Measurements from ENCODE around the gene XPA. TPM values are rescaled to one million over a fixed set of nuclear protein-coding genes. Genes with fewer than 3 reads are reported as not detected.

XPA gene
- total and polyA plus RNA-seq, 4 donors = 6.6 to 19.6 (median 6.8) TPM

DNA sequence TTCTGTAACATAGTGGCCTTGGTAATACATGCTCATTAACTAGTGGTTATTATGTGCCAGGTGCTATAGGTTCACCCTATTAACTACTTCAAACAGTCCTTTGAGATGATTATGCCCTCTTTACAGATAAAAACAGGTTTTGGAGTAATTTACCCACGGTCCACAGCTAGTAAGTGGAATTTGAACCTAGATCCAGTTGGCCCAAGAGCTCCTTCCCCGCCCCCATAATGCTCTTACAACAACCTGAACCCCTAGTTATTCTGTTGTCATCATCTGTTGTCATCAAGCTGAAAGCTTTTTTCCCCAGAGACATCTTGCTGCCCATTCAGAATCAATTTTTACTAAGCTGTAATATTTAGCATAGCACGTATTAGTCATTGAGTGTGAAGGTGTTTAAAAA lies 23.2 kb downstream of the XPA start:
- 74% methylated on average over 3 of the region's 3 CpGs for WGBS
- Histone ChIP-seq H3K27me3 (ENCODE audit: control insufficient read depth in 4 of 4, insufficient read depth in 4 of 4, low read length in 3 of 4) (no peaks in the 10 kb centered on the region), H3K4me1 (ENCODE audit: control insufficient read depth in 4 of 4, insufficient read depth in 4 of 4, low read length in 3 of 4) (peaks cover 0 to 13% (median under 1%) of the 10 kb centered on the region in 4 donors), H3K9me3 (ENCODE audit: control insufficient read depth in 4 of 4, low read length in 3 of 4) (no peaks in the 10 kb centered on the region), H3K27ac (ENCODE audit: low read depth in 1 of 2, low read length in 2 of 2) (no peak overlapping the region), H3K9ac (ENCODE audit: low read depth in 1 of 2, low read length in 2 of 2) (no peak overlapping the region), H3K4me3 (ENCODE audit: low read depth in 1 of 3, low read length in 3 of 3) (no peak overlapping the region), H3K36me3 (ENCODE audit: control insufficient read depth in 4 of 4, insufficient read depth in 3 of 4, low read depth in 1 of 4, low read length in 3 of 4) (peaks cover 17 to 79% (median 59%) of the 10 kb centered on the region in 4 donors)
- DNase-seq (ENCODE audit: low spot score) = no peak
- TF ChIP-seq EGR1 (IDR thresholded peaks at IDR 0.05; ENCODE audit: low read depth in 2 of 2) (no peak), HNF4A (conservative IDR thresholded peaks at IDR 0.05) (peak; percentile 50 to 55)

- WGBS = 85% methylated on average over 3 of the region's 3 CpGs
- peaks cover 0 to 13% (median 0%) of the 10 kb centered on the region in 4 donors for H3K4me1 ChIP-seq (ENCODE audit: control insufficient read depth in 4 of 4, insufficient read depth in 4 of 4, low read length in 3 of 4)
- no peak overlapping the region for H3K27ac ChIP-seq (ENCODE audit: low read depth in 1 of 2, low read length in 2 of 2)
- DNase-seq (ENCODE audit: low spot score) = no peak
- TF ChIP-seq MAX (IDR thresholded peaks at IDR 0.05) (no peak), HNF4A (conservative IDR thresholded peaks at IDR 0.05) (no peak), TAF1 (conservative IDR thresholded peaks at IDR 0.05) (no peak)
- no peaks in the 10 kb centered on the region for H3K27me3 ChIP-seq (ENCODE audit: control insufficient read depth in 4 of 4, insufficient read depth in 4 of 4, low read length in 3 of 4)
- H3K4me3 ChIP-seq (ENCODE audit: low read depth in 1 of 3, low read length in 3 of 3) = no peak overlapping the region
- H3K36me3 ChIP-seq (ENCODE audit: control insufficient read depth in 4 of 4, insufficient read depth in 3 of 4, low read depth in 1 of 4, low read length in 3 of 4) = peaks cover 22 to 87% (median 71%) of the 10 kb centered on the region in 4 donors
- no peaks in the 10 kb centered on the region for H3K9me3 ChIP-seq (ENCODE audit: control insufficient read depth in 4 of 4, low read length in 3 of 4)
- no peak overlapping the region for H3K9ac ChIP-seq (ENCODE audit: low read depth in 1 of 2, low read length in 2 of 2)
Observed at GRCh38 chr9:97672403-97672802, 24.7 kb downstream of the XPA start.

DNA sequence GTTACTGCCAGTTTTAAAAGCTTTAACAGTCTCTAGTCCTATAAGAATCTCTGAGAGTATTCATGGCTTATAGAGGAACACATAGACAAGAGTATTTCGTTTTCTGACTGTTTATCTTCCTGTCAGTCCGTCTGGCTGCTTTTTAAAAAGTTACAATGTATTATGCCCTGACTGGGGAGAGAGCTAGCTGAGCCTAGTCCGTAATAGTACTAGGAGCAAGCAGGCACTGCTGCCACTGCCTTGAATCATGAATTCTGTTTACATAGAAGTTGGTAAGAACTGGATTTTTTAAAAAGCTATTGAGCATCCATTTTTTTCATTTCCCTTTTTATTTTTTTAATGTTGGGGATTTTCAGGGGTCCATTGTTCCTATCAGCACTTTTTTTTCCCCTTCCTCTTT lies 26.6 kb downstream of the XPA start:
- no peak for TF ChIP-seq EGR1 (IDR thresholded peaks at IDR 0.05; ENCODE audit: low read depth in 2 of 2)
- no peak for TF ChIP-seq FOXA2 (IDR thresholded peaks at IDR 0.05)
- no peak for TF ChIP-seq GABPA (IDR thresholded peaks at IDR 0.05 in 1 of 2, conservative IDR thresholded peaks at IDR 0.05 in 1 of 2)
- no peak for TF ChIP-seq JUND (IDR thresholded peaks at IDR 0.05)
- no peak for TF ChIP-seq MAX (IDR thresholded peaks at IDR 0.05)
- TF ChIP-seq HNF4G (IDR thresholded peaks at IDR 0.05) = no peak
- no peak for TF ChIP-seq RXRA (IDR thresholded peaks at IDR 0.05)
- TF ChIP-seq ATF3 (IDR thresholded peaks at IDR 0.05) = no peak
- no peak for TF ChIP-seq TAF1 (conservative IDR thresholded peaks at IDR 0.05)
- TF ChIP-seq, protein P1, sequence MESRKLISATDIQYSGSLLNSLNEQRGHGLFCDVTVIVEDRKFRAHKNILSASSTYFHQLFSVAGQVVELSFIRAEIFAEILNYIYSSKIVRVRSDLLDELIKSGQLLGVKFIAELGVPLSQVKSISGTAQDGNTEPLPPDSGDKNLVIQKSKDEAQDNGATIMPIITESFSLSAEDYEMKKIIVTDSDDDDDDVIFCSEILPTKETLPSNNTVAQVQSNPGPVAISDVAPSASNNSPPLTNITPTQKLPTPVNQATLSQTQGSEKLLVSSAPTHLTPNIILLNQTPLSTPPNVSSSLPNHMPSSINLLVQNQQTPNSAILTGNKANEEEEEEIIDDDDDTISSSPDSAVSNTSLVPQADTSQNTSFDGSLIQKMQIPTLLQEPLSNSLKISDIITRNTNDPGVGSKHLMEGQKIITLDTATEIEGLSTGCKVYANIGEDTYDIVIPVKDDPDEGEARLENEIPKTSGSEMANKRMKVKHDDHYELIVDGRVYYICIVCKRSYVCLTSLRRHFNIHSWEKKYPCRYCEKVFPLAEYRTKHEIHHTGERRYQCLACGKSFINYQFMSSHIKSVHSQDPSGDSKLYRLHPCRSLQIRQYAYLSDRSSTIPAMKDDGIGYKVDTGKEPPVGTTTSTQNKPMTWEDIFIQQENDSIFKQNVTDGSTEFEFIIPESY (IDR thresholded peaks at IDR 0.05) = no peak
- no peak for TF ChIP-seq NR2F2 (IDR thresholded peaks at IDR 0.05)
- no peak for TF ChIP-seq FOXA1 (IDR thresholded peaks at IDR 0.05)
- no peak for TF ChIP-seq YY1 (IDR thresholded peaks at IDR 0.05)
- TF ChIP-seq RAD21 (IDR thresholded peaks at IDR 0.05) = no peak
- TF ChIP-seq, protein P2, sequence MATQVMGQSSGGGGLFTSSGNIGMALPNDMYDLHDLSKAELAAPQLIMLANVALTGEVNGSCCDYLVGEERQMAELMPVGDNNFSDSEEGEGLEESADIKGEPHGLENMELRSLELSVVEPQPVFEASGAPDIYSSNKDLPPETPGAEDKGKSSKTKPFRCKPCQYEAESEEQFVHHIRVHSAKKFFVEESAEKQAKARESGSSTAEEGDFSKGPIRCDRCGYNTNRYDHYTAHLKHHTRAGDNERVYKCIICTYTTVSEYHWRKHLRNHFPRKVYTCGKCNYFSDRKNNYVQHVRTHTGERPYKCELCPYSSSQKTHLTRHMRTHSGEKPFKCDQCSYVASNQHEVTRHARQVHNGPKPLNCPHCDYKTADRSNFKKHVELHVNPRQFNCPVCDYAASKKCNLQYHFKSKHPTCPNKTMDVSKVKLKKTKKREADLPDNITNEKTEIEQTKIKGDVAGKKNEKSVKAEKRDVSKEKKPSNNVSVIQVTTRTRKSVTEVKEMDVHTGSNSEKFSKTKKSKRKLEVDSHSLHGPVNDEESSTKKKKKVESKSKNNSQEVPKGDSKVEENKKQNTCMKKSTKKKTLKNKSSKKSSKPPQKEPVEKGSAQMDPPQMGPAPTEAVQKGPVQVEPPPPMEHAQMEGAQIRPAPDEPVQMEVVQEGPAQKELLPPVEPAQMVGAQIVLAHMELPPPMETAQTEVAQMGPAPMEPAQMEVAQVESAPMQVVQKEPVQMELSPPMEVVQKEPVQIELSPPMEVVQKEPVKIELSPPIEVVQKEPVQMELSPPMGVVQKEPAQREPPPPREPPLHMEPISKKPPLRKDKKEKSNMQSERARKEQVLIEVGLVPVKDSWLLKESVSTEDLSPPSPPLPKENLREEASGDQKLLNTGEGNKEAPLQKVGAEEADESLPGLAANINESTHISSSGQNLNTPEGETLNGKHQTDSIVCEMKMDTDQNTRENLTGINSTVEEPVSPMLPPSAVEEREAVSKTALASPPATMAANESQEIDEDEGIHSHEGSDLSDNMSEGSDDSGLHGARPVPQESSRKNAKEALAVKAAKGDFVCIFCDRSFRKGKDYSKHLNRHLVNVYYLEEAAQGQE (IDR thresholded peaks at IDR 0.05) = no peak
- TF ChIP-seq SP1 (IDR thresholded peaks at IDR 0.05) = no peak
- TF ChIP-seq CTCF (IDR thresholded peaks at IDR 0.05; ENCODE audit: low read depth, low read length, missing input control) = no peak
- TF ChIP-seq HNF4A (conservative IDR thresholded peaks at IDR 0.05) = no peak
- H3K9me3 ChIP-seq (ENCODE audit: control insufficient read depth in 4 of 4, low read length in 3 of 4) = no peaks in the 10 kb centered on the region
- H3K4me3 ChIP-seq (ENCODE audit: low read depth in 1 of 3, low read length in 3 of 3) = no peak overlapping the region
- H3K36me3 ChIP-seq (ENCODE audit: control insufficient read depth in 4 of 4, insufficient read depth in 3 of 4, low read depth in 1 of 4, low read length in 3 of 4) = peaks cover 19 to 93% (median 75%) of the 10 kb centered on the region in 4 donors
- whole genome bisulfite sequencing = 86% methylated on average over 3 of the region's 3 CpGs
- no peaks in the 10 kb centered on the region for H3K27me3 ChIP-seq (ENCODE audit: control insufficient read depth in 4 of 4, insufficient read depth in 4 of 4, low read length in 3 of 4)
- H3K27ac ChIP-seq (ENCODE audit: low read depth in 1 of 2, low read length in 2 of 2) = no peak overlapping the region
- peaks cover 0 to 13% (median 0%) of the 10 kb centered on the region in 4 donors for H3K4me1 ChIP-seq (ENCODE audit: control insufficient read depth in 4 of 4, insufficient read depth in 4 of 4, low read length in 3 of 4)
- no peak overlapping the region for H3K9ac ChIP-seq (ENCODE audit: low read depth in 1 of 2, low read length in 2 of 2)
- DNase-seq (ENCODE audit: low spot score) = no peak
